BJ (cell line): ENCODE data around the gene DCAF15. TPM values are rescaled to one million over a fixed set of nuclear protein-coding genes. Genes with fewer than 3 reads are reported as not detected.

Source experiments
- CTCF ChIA-PET: fragments of 350-600 bp; formaldehyde crosslinking; extraction: SDS; loops from one replicate; lab custom pipeline; 2021; ENCODE audit warnings: antibody characterized with exemption, inconsistent platforms; lab: Yijun Ruan, JAX
- POLR2A ChIA-PET: fragments of 300-600 bp; sonication (Branson Sonifier 250); formaldehyde crosslinking; extraction: SDS; loops from one replicate; lab custom pipeline; 2021; ENCODE audit warnings: antibody characterized with exemption; lab: Charles Lee
- DNase-seq: peaks from one replicate; pipeline ENCODE4 v3.0.0-alpha.2; 2011; ENCODE audit warnings: low read depth
- H3K27me3 ChIP-seq: 2 replicates; pipeline ENCODE4 v1.6.0; 2011; ENCODE audit warnings: low read length; ENCODE audit not compliant: control insufficient read depth, insufficient read depth
- H3K36me3 ChIP-seq: 2 replicates; pipeline ENCODE4 v1.5.1; 2011; ENCODE audit warnings: low read length; ENCODE audit not compliant: control insufficient read depth, insufficient read depth
- H3K4me3 ChIP-seq: 2 replicates; pipeline ENCODE4 v1.5.1; 2011; ENCODE audit warnings: low read depth, mild to moderate bottlenecking, control low read depth, low read length
- CTCF ChIP-seq: IDR thresholded peaks from 2 replicates; pipeline ENCODE4 v1.5.1; 2011; ENCODE audit warnings: low read depth, mild to moderate bottlenecking, control low read depth, inconsistent platforms, low read length, moderate library complexity; ENCODE audit not compliant: insufficient read depth
- polyA plus RNA-seq: library from polyadenylated mRNA; depleted of rRNA; stranded (reverse); fragments of >200 nt; gene quantifications from 2 replicates; pipeline ENCODE4 v1.2.3, GENCODE V29; 2011

The DCAF15 gene
- polyA plus RNA-seq, 1 experiment, result 20.0 TPM

DNA sequence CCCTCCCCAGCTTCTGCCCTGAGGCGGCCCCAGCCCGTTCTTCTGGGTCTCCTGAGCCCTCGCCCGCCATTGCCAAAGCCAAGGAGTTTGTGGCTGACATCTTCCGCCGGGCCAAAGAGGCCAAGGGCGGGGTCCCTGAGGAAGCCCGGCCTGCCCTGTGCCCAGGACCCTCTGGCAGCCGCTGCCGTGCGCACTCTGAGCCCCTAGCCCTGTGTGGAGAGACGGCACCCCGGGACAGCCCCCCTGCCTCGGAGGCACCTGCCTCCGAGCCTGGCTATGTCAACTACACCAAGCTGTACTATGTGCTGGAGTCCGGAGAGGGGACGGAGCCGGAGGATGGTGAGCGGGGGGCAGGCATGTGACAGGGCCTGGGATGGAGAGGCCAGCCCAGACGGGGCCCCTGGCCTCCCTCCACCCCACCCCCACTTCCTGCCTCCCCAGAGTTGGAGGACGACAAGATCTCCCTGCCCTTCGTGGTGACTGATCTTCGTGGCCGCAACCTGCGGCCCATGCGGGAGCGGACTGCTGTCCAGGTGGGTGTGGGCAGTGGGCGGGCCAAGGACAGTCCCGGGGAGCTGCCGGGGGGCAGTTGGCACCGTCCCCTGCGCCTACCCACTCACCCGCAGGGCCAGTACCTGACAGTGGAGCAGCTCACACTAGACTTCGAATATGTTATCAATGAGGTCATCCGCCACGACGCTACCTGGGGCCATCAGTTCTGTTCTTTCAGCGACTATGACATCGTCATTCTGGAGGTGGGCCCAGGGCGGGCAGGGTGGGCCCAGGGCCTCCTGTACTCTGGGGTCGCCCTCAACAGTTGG, 7.0 kb downstream of the DCAF15 start:
- DNase-seq, result no peak
- Histone ChIP-seq H3K36me3 (peaks cover 27% of the 10 kb centered on the region), H3K4me3 (no peak overlapping the region), H3K27me3 (no peaks in the 10 kb centered on the region)
- ChIA-PET POLR2A (no interaction called here), CTCF (interaction anchor here (1.3 to 2.7 kb wide), 2 partner anchors 14 to 77 kb away, joined by 3 to 8 read pairs; no protein-coding TSS in a partner anchor)
- TF ChIP-seq CTCF, result no peak

DNA sequence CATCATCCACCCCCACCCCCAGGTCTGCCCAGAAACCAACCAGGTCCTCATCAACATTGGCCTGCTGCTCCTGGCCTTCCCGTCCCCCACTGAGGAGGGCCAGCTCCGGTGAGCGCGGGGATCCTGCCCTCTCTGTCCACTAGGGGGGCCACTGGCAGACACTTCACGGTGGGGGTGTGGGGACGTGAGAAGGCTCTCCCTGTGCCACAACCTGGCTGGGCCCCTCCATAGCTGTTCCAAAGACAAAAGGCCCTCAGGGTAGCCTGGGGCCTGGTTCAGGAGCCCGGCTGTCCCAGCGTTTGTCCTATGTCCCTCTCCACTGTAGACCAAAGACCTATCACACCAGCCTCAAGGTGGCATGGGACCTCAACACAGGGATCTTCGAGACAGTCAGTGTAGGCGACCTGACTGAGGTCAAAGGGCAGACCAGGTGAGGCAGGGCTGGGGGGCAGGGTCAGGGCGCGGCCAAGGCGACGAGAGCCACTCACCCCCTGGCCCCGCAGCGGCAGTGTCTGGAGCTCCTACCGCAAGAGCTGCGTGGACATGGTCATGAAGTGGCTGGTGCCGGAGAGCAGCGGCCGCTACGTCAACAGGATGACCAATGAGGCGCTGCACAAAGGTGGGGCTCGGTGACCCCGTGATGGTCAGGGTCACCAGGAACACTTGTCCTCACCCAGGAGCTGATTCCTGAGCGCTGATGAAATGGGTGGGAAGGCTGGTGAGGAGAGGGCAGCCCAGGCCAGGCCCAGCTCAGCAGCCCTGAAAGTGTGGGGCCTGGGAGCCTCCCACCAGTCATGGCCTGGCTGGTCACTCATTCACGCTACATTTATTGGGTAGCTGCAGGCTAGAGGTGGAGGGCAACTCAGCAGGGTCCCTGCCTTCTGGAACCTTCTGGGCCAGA, 7.9 kb downstream of the DCAF15 start:
- POLR2A ChIA-PET, result no interaction called here
- no peaks in the 10 kb centered on the region for H3K27me3 ChIP-seq
- no peak overlapping the region for H3K4me3 ChIP-seq
- peaks cover 25% of the 10 kb centered on the region for H3K36me3 ChIP-seq
- TF ChIP-seq CTCF, result peak; percentile 48
- DNase-seq, result no peak
- CTCF ChIA-PET, result interaction anchor here (1.0 to 2.7 kb wide), 4 partner anchors 13 to 78 kb away, joined by 3 to 8 read pairs (median 4); partner anchors contain the start of gene IL27RA

GRCh38 chr19:13960863-13961784, 8.8 kb downstream of the DCAF15 start:
- Histone ChIP-seq H3K4me3 (no peak overlapping the region), H3K36me3 (peaks cover 24% of the 10 kb centered on the region), H3K27me3 (no peaks in the 10 kb centered on the region)
- CTCF ChIA-PET, result interaction anchor here (1.0 to 2.7 kb wide), 5 partner anchors 12 to 79 kb away, joined by 3 to 8 read pairs (median 4); partner anchors contain the start of gene IL27RA
- no peak for DNase-seq
- POLR2A ChIA-PET, result no interaction called here
- peak; percentile 25; the same call in 1 of the 2 replicates for TF ChIP-seq CTCF

DNA sequence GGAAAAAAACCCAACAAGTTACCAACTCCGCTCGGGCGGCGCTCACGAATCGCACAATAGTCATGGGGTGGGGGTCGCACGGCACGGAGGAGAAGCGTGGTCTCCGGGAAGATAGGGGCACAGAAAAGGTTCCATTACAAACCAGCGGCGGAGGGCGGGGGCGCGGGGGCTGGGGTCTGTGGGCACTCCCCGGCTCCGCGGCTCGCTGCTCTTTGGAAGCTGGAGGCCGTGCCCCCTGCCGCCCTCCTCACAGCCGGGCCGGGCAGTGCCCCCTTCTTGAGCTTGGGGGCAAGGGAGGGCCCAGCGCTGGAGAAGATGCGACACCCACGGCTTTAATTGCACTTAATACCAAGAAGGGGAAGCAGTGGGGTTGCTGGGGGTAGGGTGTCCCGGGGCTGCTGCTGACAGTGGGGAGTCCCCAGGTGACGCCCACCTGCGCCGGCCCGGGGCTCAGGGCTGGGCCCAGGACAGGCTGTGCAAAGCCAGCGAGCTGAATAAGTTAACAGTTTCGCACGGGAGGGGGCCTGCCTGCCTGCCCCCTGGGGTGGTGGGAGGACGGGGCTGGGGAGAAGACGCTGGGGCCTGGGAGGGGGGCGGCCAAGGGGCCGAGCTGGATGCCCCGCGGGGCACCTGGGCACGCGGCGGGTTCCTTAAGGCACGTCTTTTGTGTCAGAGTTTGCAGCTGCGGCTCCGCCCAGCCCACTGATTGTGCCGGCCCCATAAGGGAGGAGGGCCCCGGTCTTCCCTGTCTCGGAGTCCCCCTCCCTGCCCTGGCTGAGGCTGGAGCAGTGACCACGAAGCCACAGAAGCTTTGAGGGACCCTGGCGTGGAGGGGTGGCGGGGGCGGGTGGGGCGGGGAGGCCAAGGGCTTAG, 9.8 kb downstream of the DCAF15 start:
- POLR2A ChIA-PET, result no interaction called here
- H3K36me3 ChIP-seq, result peaks cover 23% of the 10 kb centered on the region
- H3K27me3 ChIP-seq, result no peaks in the 10 kb centered on the region
- CTCF ChIA-PET, result interaction anchor here (0.9 to 2.7 kb wide), 6 partner anchors 8 to 386 kb away, joined by 3 to 8 read pairs (median 3); no protein-coding TSS in a partner anchor
- DNase-seq, result no peak
- TF ChIP-seq CTCF, result no peak
- H3K4me3 ChIP-seq, result no peak overlapping the region
